ENCODE data around the gene SLC22A31.

SLC22A31 gene

GRCh38 chr16:89164847-89165680 is 35.3 kb downstream of the SLC22A31 start:
- no peak for DNase-seq

GRCh38 chr16:89164436-89164835 is 35.9 kb downstream of the SLC22A31 start:
- DNase-seq: no peak

DNA sequence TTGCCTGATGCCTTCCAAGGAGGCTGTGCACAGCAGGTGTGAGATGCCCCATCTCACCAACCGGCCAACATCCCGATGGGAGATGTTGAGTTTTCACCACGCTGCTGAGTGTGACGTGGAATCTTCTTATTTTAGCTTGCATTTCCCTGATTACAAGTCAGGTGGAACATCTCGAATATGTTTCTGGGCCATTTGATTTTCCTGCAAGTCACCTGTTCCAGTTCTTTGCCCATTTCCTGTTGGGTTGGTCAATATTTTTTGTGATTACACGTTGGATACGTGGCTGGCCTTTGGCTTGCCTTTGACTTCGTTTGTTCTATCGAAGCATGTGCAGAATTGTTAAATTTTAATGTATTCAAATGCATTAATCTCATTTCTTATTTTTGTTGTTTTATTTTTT is 37.0 kb downstream of the SLC22A31 start:
- DNase-seq: no peak

DNA sequence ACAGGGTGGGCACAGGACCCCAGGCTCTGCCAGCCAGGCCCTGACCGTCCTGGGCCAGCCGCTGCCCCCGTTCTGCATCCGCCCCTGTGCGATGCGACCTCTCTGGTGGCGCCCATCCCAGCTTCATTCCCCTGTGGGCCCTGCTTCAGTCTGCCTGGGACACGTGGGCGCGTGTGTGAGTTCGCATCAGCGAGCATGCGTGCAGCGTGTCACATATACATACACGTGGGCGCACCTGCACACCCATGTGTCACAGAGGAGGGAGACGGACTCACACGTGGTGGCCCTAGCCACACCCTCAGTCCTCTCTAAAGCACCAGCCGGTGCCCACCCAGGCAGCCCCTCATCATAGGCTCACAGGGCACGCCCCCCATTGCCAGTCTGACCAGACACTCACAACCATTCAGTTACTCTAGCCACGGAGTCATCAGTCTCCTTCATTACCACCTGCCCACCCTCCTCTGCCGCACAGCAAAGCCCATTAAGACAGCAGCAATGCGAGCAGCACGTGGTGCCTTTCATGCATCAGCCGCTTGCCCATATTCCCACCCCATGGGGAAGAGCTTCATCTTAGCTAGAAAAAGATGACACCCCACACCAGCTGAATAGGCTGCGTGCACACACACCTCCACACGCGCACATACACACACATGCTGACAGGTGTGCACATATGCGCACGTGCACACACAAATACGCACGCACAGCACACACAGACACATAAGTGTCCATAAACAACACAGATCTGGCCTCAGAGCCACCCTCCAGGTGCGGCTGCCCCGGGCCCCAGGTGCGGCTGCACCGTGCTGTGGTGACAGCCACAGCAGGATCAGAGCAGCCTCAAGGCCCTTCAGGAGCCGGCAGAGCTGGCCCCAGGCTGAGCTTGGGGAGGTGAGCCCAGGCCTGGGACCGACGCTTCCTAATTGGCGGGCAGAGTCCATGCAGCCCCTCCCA is 38.3 kb downstream of the SLC22A31 start:
- DNase-seq: no peak

GRCh38 chr16:89160977-89161701 is 39.2 kb downstream of the SLC22A31 start:
- no peak for DNase-seq

- no peak for DNase-seq
These were observed 40.4 kb downstream of the SLC22A31 start for GRCh38 chr16:89159850-89160354.

DNA sequence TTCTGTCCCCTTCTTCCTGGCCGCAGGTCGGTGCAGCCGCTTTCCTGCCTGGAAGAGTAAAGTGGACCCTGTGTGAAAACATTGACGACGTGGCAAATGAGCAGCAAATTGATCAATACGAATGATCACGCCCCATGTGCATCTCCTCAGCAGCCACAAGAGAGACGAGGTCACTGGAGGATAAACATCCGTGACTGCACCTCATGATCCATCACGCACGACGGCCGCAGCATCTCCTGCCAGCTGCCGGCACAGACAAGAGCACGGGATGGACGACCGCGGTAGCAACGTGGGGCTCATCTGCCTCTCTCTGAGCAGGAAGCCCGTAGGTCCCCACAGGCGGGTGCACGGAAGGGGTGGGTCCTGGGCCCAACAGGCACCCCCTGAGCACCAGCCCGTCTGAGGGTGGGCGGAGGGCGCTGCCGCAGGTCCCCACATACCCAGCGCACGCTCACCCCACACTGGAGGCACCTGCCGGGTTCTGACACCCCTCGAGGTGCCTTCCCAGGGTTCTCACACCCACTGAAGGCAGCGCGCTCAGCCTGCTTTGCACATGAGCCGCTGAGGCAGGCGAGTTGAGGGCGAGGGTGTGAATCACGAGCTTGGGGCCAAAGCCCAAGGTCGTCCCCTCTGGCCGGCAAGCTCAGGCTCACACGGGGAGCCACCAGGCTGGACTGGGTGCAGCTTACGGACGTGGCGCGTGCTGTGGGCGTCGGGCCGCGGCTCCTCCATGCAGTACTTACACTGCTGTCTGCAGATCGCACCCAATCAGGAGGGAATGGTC is 41.1 kb downstream of the SLC22A31 start:
- no peak for DNase-seq

- DNase-seq: no peak
These were observed 42.6 kb downstream of the SLC22A31 start for GRCh38 chr16:89157778-89158177.

- no peak for DNase-seq
These were observed 43.3 kb downstream of the SLC22A31 start for GRCh38 chr16:89156740-89157645.

DNA sequence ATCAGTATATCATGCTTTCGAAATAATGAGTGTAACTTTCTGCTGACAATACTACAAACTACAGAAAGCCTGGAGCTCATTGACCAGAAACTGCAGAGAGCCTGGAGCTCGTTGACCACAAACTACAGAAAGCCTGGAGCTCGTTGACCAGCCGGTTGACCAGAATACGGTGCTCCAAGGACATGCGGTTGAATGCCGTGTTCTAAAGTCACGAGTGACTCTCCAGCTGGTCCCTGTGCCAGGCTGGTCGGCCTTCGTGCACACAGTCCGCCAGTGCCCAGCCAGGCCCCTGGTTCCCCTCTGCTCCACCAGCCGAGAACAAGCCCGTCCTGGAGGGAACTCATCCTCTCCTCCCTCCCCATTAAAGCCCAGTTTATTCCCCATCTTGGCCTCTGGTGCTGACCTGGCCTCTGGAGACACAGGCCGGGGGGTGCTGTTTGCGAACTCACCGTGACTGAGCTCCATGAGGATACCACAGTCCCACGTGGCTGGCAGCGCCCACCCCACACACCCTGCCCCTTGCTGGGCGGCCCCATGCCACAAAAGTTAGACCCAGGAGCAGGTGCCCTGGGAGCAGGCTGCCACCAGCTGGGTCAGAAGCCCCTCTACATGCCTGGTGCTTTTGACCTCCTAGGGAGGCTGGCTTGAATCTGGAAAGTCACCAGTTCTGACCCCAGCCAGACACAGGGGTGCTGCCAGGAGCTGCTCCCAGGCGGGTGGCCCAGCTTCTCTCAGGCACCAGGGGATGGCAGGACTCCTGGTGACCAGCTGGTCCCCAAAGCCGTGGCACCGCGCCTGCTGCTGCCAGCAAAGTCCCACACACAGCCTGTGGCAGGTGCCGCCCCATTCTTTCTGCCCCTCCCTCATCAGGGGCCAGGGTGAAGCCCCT is 44.2 kb downstream of the SLC22A31 start:
- no peak for DNase-seq

- no peak for DNase-seq
These were observed 45.1 kb downstream of the SLC22A31 start for GRCh38 chr16:89155184-89155679.

- no peak for DNase-seq
These were observed 45.8 kb downstream of the SLC22A31 start for GRCh38 chr16:89154390-89155183.

- DNase-seq: no peak
These were observed 46.5 kb downstream of the SLC22A31 start for GRCh38 chr16:89153848-89154271.

DNA sequence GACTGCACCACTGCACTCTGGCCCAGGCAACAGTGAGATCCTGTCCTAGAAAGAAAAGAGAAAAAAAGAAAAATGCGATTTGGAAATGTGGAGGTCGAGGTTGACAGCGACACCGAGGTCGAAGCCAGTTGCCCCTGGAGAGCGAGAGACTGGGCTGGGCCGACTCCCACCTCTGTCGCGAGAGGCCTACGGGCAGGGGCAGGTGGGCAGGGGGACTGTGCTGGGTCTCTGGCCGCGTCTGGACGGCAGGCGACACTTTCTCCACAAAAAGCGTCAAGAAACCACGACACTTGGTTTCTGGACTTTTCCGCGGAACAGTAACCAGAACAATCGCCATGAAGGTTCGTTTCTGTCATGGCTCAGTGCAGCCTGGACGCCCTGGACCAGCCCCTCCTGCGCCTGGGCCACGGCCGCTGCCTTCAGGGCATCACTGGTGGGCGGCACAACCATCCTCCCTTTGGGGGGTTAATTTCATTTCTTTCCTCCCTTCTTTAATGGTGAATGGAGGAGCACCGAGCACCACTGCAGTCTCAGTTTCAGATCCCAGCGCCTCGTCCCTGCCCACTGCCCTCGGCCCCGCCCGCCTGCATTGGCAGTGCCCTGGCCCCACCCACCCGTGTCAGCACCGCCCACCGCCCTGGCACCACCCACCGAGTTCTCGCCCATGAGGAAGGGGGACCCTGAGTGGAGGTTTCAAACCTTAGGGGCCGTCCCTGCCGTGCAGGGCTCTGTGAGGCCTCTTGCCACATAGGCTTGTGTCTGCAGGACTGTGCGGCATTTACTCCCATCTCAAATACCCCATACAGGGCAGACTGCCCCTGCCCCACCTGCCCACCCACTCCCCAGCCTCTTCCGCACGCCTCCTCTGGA is 47.3 kb downstream of the SLC22A31 start:
- no peak for DNase-seq

- DNase-seq: no peak
These were observed 49.4 kb downstream of the SLC22A31 start for GRCh38 chr16:89150981-89151380.

- no peak for DNase-seq
These were observed 50.1 kb downstream of the SLC22A31 start for GRCh38 chr16:89150090-89150835.

GRCh38 chr16:89149386-89149785 is 51.0 kb downstream of the SLC22A31 start:
- no peak for DNase-seq
